Measurements from ENCODE around the gene TUSC2.

Gene TUSC2

DNA sequence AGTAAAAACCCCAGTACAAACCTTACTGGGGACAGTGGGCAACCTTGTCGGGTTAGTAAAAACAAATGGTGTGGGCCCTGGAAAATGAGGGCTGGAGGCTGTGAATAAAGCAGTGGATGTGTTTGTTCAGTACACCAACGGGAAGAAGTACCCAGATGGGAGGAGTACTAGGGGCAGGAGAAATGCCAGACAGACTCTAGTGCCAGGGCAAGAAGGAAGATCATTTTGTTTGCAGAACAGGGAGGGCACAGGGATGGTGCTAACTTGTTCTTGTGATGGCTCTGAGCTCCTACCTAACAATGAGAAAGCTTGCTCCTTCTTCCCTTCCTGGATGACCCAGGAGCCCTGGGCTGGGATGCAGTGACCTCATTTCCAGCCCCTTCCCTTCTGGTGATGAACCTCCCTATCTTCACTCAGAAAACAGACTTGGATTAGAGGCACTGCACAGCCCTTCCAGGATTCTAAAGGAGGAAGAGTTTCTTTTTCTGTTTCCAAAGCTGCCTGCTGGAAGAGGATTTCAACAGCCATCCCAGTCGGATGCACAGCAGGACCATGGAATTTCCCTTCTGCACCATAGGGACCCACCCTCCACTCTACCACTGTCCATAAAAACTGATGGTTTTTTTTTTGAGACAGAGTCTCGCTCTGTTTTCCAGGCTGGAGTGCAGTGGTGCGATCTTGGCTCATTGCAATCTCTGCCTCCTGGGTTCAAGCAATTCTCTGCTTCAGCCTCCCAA lies 6.5 kb upstream of the TUSC2 start:
- no peak for DNase-seq

DNA sequence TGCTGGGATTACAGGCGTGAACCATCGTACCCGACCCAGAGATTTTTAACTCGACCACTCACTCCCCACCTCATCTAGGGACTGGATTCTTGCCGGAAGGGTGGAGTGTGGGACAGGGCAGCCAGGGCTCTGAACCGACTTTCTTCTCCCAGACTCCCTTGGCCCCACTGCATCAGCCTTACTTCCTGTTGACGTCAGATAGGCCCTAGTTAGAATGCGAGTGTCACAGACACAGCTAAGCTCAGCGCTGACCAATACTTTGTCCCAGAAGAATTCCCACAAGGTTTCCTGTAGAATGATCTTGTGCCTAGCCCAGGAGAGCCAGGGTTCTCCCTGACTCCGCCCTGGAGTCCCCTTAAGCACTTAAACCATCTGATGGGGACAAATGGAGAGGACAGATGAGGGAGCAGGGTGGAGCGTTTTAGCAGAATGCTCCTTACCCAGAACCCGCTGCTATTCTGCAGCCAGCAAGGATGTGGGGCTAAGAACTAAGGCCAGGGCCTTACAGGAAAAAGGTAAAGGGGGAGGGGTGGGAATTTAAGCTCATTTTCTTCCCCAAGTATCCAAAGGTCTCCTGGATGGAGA lies 5.8 kb upstream of the TUSC2 start:
- no peak for DNase-seq

DNA sequence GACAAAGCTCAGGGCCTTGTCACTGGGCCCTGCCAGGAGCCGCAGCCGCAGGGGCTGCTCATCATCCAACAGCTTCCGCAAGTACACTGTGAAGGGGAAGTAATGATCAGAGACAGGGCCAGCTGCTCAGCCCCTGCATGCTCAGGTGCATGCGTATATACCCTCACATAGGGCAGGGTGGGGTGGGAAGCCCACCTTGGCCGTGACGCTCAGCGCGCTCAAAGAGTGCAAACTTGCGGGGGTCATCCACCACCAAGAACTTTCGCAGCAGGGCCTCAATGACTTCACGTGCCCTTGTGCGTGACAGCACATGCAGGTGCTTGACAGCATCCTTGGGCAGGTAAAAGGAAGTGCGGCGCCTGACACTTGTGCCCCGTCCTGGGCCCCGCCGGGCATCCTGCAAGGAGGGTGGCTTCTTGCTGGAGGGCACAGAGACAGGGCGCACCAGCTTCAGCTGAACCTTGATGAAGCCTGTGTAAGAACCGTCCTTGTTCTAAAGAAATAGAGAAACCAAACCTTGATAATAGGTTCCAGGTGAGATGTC lies 3.4 kb upstream of the TUSC2 start:
- no peak for DNase-seq

GRCh38 chr3:50330330-50330729 lies 2.3 kb upstream of the TUSC2 start:
- no peak for DNase-seq

- DNase-seq: no peak
Measured at GRCh38 chr3:50327129-50327528, 894 bp downstream of the TUSC2 start.

DNA sequence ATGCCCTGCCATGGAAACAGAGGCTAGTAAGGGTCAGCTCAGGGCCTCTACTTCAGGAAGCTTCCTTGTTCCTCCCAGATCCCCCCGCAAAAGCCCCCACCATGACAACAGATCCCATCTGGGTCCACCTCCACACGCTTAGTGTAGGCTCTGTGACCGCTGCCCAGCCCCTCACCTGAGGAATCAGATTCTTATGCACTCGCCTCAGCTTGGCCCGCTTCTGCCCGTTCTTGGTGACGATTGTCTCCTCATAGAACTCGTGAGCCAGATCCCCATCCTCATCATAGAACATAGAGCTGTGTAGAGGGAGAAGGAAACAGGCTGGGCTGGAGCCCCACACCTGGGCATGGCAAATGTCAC lies 1.9 kb downstream of the TUSC2 start:
- no peak for DNase-seq

DNA sequence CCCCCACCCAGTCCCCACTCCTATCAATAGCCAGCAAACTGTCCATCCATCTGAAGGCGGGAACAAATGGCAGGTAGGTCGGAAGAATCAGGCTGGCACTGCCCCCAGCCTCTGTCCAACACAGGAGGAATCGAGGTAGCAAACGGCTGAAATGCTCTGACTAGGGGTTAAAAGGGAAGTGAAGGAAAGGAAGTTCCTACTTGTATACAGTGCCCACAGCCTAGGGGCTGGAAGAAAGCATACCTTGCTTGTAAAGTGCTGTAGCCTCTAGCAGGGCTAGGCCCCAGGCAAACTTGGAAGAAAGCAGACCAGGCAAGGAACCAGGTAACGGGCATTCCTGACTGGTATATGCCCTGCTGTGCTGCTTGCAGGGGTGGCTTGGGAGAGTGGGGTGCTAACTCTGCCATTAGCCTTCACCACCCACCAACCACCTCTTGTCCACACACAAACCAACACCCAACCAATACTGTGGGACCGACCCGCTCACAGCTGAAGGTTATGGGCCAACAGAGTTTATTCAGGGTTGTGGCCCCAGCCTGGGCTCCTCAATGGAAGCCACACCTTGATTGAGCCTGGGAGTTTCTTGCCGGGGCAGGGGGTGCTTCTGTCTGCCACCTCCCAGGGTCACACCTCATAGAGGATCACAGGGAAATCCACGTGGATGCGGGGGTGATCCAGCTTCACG lies 2.4 kb downstream of the TUSC2 start:
- DNase-seq: no peak

GRCh38 chr3:50325113-50325480 lies 2.9 kb downstream of the TUSC2 start:
- DNase-seq: no peak

- peak; percentile 42 for DNase-seq
Measured at GRCh38 chr3:50324351-50325112, 3.5 kb downstream of the TUSC2 start.

DNA sequence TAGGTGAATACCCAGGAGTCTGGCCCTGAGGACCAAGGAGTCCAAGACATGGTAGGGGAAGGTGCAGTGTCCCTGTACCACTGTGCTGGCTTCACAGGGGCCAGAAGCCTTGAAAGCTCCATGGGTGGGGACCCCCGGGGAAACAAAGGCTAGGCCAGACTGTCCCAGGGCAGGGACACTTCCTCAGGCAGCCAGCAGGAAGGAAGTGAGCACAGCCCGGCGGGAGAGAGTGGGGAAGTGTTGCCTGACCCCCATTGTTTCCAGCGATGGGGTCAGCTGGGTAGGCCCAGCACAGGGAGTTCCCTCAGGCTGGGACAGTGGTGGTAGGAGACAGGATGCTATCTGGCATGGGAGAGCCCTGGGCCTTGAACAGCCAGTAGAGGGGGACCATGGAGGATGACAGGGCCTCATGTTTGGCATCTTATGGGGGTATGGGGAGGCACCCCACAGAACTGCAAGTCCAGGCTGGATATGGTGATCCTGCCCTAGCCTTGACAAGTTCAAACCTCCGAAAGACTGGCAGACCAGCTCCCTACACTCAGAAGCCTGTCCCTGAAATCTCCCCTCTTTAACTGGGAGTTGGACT lies 4.3 kb downstream of the TUSC2 start:
- DNase-seq: no peak

DNA sequence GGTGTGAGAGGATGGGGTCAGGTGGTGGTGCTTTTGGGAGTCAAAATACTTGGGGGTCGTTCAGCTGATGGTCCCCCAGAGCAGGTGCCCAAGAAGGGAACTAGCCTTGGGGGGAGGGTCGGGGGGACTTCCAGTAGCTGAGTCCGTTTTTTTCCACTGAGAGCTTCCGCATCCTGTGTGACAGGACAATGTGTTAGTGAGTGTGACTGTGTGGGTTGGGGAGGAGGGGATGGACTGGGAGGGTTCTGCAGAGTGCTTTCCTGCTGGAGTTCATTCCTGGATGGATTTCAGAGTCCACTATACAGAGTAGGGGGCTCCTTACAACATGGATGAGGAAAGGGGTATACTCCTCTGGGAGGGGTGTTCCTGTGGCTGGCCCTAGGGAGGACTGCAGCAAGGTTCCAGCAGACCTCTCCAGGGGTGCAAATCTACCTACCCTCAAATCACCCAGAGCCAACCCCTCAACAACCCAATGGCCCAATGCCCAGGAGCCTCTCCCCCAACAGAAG lies 4.9 kb downstream of the TUSC2 start:
- DNase-seq: no peak

DNA sequence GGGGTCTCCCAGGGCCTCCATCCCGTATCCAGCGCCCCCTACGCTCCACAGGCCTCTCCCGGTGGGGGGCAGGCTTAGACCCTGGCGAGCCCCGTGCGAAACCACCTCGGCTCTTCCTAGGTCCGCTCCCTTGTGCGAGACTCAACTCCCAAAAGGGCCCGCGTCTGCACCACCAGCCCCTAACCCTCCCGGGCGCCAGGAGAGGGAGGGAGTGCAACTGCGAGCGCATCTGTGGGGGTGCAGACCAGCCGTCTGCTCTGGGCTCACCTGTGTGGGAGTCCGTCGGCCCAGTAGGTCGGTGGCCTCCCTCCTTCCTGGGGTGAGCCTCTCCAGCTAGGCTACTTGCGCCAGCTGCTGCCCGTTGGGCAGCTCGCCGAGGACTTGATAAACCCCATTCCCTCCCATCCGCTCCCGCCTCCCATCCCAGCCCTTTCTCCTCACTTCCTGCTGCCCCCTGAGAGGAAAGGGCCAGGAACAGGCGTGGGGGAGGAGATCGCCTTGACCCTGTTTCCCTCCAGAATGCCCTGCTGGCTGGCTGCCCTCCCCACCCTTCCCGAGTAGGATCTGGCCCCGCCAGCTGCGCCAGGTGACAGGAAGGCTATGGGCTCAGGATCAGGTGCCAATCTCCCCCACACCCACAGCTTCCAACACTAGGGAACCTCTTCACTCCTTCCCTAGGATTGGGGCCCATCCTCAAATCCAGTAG lies 5.5 kb downstream of the TUSC2 start, which contains the start of gene HYAL2:
Gene HYAL2, minus strand, starts transcription at position 360 of the 706 bp plus-strand sequence. CDS start 2,256 bp downstream, outside the sequence.
- peak; percentile 33 for DNase-seq

GRCh38 chr3:50322115-50322385 lies 6.0 kb downstream of the TUSC2 start:
- no peak for DNase-seq

- peak; percentile 86 for DNase-seq
Measured at GRCh38 chr3:50321336-50322114, 6.5 kb downstream of the TUSC2 start.

DNA sequence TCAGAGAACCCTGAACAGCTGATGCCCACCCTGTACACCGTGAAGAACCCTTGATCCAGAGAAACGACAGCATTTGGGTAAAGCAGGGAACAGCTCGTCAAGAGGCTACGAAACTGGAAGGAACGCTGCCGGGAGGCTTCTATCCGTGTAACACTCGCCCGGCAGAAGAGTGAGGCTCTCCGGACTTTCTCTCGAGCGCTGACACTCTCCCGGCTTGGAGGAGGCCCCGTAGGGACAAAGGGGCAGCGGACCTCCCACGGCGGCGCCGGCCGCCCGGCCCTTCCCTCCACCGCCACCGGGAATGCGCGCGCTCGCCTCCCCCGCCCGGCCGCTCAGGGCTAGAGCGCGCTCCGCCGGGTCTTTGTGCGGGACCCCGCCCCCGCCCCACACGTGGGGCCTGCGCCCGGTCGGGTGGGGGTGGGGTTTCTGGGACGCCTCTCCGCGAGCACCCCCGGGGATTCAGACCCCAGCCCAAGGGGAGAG lies 7.1 kb downstream of the TUSC2 start:
- DNase-seq: peak; percentile 38

- DNase-seq: no peak
Measured at GRCh38 chr3:50319894-50320625, 8.0 kb downstream of the TUSC2 start.

DNA sequence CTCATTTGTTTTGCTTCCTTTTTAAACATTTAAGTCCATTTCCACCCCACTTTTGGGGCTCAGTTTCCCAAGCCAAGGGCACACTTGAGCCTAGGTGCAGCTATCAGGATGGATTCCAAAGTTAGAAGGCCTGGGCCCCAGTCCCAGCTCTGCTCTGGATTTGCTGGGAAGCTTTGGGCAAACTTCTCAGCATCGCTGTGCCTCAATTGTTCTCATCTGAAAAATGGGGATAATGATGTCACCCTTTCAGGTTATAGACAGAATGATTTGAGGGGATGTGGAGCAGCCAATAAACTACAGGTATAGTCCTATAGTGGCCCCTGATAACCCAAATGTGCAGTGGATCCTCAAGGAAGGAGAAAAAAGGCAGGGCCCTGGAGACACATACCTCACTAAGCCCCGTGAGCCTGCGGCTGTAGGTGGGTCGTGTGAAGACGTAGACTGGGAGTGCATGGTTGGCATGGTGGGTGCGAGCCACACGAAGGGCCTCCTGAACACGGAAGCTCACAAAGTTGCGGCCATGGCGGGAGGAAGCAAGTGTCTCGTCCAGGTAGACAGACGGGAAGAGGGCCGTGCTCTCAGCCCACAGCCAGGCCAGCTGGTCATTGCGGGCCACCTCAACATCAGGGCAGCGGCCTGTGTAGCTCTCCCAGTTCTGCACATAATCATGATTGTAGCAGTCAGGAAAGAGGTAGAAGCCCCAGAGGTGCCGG lies 8.7 kb downstream of the TUSC2 start:
- no peak for DNase-seq

DNA sequence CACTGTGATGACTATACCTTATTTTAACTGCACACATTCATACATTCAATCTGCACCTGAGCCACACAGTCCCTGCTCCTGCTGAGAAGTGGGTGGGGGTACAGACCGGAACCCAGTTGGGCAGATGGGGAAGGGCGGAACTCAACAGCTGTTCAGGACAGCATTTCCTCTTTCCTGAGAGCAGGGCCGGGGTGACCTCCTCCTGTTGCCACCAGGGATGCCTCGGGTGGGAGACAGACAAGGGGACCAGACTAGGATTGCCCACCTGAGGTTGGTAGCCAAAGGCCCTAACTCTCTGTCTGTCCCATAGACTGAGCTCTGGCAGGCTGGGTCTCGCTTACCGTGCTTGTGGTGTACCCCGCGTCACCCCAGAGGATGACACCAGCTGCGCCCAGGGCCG lies 9.4 kb downstream of the TUSC2 start:
- DNase-seq: no peak

GRCh38 chr3:50318163-50318562 lies 9.9 kb downstream of the TUSC2 start:
- DNase-seq: no peak

DNA sequence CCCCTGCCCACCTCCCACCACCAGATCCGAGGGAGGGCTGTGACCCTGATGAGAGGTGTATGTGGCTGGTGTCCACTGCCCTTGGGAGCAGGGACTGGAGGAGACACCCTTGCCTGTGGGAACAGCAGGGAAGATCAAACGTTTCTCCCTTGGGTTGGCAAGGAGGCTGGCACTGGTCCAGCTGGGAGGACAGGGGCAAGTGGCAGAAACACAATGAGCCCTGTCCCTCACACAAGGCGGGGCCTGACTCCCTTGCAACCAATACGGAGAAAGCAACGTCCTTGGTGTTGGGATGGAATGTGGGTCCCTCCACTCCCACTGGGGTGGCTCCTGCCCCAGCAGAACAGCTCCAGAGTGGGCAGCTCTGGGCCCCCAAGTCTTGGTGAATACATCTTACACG lies 10.7 kb downstream of the TUSC2 start:
- DNase-seq: no peak

Measured in NCI-H1092 treated with DMSO at 0.1 percent for 48 hours (cell line).